A673 (cell line): ENCODE results near the gene TECPR1. TPM values are rescaled to one million over a fixed set of nuclear protein-coding genes. Genes with fewer than 3 reads are reported as not detected.

Experiments
- BruUV-seq: library from RNA; stranded (reverse); fragments of 400-500 nt; replicated peaks from 2 replicates; lab custom pipeline; 2021; lab: Mats Ljungman, UMichigan
- CTCF ChIA-PET: fragments of 300-600 bp; sonication (Branson Sonifier 250); formaldehyde crosslinking; loops from one replicate; lab custom pipeline; 2022; ENCODE audit warnings: antibody characterized with exemption; lab: Charles Lee
- POLR2A ChIA-PET: fragments of 300-600 bp; sonication (Branson Sonifier 250); formaldehyde crosslinking; loops from one replicate; lab custom pipeline; 2022; ENCODE audit warnings: antibody characterized with exemption; ENCODE audit not compliant: low non-redundant PET; lab: Charles Lee
- DNase-seq: peaks from one replicate; pipeline ENCODE4 v3.0.0-alpha.2; 2015; ENCODE audit warnings: low spot score
- H3K27ac ChIP-seq: fragments of 200-600 bp; sonication (generic); 2 replicates; pipeline ENCODE4 v1.5.1; 2016; ENCODE audit warnings: mixed run types, low read depth, mild to moderate bottlenecking, mixed read lengths, antibody characterized with exemption, low read length; ENCODE audit not compliant: poor library complexity, severe bottlenecking
- H3K27me3 ChIP-seq: fragments of 200-600 bp; sonication (generic); replicated peaks from 2 replicates; pipeline ENCODE4 v1.6.1; 2017; ENCODE audit warnings: mixed run types, low read depth, mild to moderate bottlenecking, mixed read lengths, antibody characterized with exemption, low read length; ENCODE audit not compliant: insufficient read depth, poor library complexity
- H3K36me3 ChIP-seq: fragments of 200-600 bp; sonication (generic); 2 replicates; pipeline ENCODE4 v1.6.1; 2016; ENCODE audit warnings: mixed run types, mild to moderate bottlenecking, mixed read lengths, antibody characterized with exemption, low read length; ENCODE audit not compliant: insufficient read depth, poor library complexity, severe bottlenecking
- H3K4me1 ChIP-seq: fragments of 200-600 bp; sonication (generic); 2 replicates; pipeline ENCODE4 v1.6.1; 2017; ENCODE audit warnings: mixed run types, mild to moderate bottlenecking, mixed read lengths, antibody characterized with exemption, low read length; ENCODE audit not compliant: insufficient read depth, poor library complexity, severe bottlenecking
- H3K4me3 ChIP-seq: fragments of 200-600 bp; sonication (generic); 2 replicates; pipeline ENCODE4 v1.5.1; 2016; ENCODE audit warnings: low read depth, mixed run types, mild to moderate bottlenecking, mixed read lengths, low read length; ENCODE audit not compliant: poor library complexity, severe bottlenecking
- H3K9me3 ChIP-seq: fragments of 200-600 bp; sonication (generic); 2 replicates; pipeline ENCODE4 v1.6.1; 2016; ENCODE audit warnings: mixed run types, low read depth, mild to moderate bottlenecking, mixed read lengths, antibody characterized with exemption, low read length; ENCODE audit not compliant: poor library complexity, severe bottlenecking
- EZH2 ChIP-seq: fragments of 200-600 bp; sonication (generic); IDR thresholded peaks from 2 replicates; pipeline ENCODE4 v1.6.1; 2017; ENCODE audit warnings: borderline replicate concordance, low read depth, mild to moderate bottlenecking, mixed read lengths, antibody characterized with exemption, low read length; ENCODE audit not compliant: poor library complexity, severe bottlenecking
- intact Hi-C: fragments of 100-400 bp; cut with micrococcal nuclease; formaldehyde crosslinking; loops from one replicate; pipeline ENCODE4 v1.10.0; 2022; ENCODE audit not compliant: unreplicated experiment
- total RNA-seq: library from RNA; stranded (reverse); gene quantifications from 2 replicates; pipeline ENCODE4 v1.2.3, GENCODE V29; 2021
- TF ChIP-seq, protein P1 (sequence below): fragments of 300-800, 200-600 bp; sonication (generic); conservative IDR thresholded peaks from 2 replicates; pipeline ENCODE4 v1.5.1; 2017; ENCODE audit warnings: low read depth, mild to moderate bottlenecking, antibody characterized with exemption, low read length, moderate library complexity, mixed read lengths

TECPR1 gene
- total RNA-seq, 1 experiment from 2014 or later = 25.9 TPM

- no peaks in the 10 kb centered on the region for H3K36me3 ChIP-seq
- intact Hi-C loops = no loop called here
- H3K4me1 ChIP-seq = no peaks in the 10 kb centered on the region
- no peaks in the 10 kb centered on the region for H3K9me3 ChIP-seq
- no peak overlapping the region for H3K4me3 ChIP-seq
- CTCF ChIA-PET = interaction anchor here (0.5 kb wide), 1 partner anchor 127 kb away, joined by 3 read pairs; no protein-coding TSS in a partner anchor
- no TSS peak for BruUV-seq
- no peak overlapping the region for H3K27ac ChIP-seq
- no peak for DNase-seq
- POLR2A ChIA-PET = no interaction called here
- no peaks in the 10 kb centered on the region for H3K27me3 ChIP-seq
- TF ChIP-seq, protein P1, sequence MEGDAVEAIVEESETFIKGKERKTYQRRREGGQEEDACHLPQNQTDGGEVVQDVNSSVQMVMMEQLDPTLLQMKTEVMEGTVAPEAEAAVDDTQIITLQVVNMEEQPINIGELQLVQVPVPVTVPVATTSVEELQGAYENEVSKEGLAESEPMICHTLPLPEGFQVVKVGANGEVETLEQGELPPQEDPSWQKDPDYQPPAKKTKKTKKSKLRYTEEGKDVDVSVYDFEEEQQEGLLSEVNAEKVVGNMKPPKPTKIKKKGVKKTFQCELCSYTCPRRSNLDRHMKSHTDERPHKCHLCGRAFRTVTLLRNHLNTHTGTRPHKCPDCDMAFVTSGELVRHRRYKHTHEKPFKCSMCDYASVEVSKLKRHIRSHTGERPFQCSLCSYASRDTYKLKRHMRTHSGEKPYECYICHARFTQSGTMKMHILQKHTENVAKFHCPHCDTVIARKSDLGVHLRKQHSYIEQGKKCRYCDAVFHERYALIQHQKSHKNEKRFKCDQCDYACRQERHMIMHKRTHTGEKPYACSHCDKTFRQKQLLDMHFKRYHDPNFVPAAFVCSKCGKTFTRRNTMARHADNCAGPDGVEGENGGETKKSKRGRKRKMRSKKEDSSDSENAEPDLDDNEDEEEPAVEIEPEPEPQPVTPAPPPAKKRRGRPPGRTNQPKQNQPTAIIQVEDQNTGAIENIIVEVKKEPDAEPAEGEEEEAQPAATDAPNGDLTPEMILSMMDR = no peak
- no peak for TF ChIP-seq EZH2
Measured at GRCh38 chr7:98231493-98232262, 20.4 kb downstream of the TECPR1 start.

- DNase-seq = no peak
- intact Hi-C loops = no loop called here
- H3K27me3 ChIP-seq = no peaks in the 10 kb centered on the region
- TF ChIP-seq EZH2 = no peak
- TF ChIP-seq, protein P1 = no peak
- POLR2A ChIA-PET = no interaction called here
- no TSS peak for BruUV-seq
- no peak overlapping the region for H3K27ac ChIP-seq
- H3K36me3 ChIP-seq = no peaks in the 10 kb centered on the region
- CTCF ChIA-PET = no interaction called here
- no peaks in the 10 kb centered on the region for H3K4me1 ChIP-seq
- no peak overlapping the region for H3K4me3 ChIP-seq
- H3K9me3 ChIP-seq = no peaks in the 10 kb centered on the region
Measured at GRCh38 chr7:98230746-98231471, 21.1 kb downstream of the TECPR1 start.

GRCh38 chr7:98229991-98230745, 21.9 kb downstream of the TECPR1 start:
- Histone ChIP-seq H3K4me1 (no peaks in the 10 kb centered on the region), H3K27ac (no peak overlapping the region), H3K4me3 (no peak overlapping the region), H3K9me3 (no peaks in the 10 kb centered on the region), H3K27me3 (no peaks in the 10 kb centered on the region), H3K36me3 (no peaks in the 10 kb centered on the region)
- ChIA-PET POLR2A (no interaction called here), CTCF (no interaction called here)
- no peak for TF ChIP-seq EZH2
- TF ChIP-seq, protein P1 = no peak
- intact Hi-C loops = no loop called here
- DNase-seq = no peak
- BruUV-seq = no TSS peak
